ENCODE results near the gene CEP83. TPM values are rescaled to one million over a fixed set of nuclear protein-coding genes. Genes with fewer than 3 reads are reported as not detected.

CEP83 gene
- total RNA-seq, 1 donor from 2014 or later, result 23.6 TPM

GRCh38 chr12:94374124-94374523 lies 85.5 kb downstream of the CEP83 start:
- H3K4me3 ChIP-seq, result no peak overlapping the region
- DNase-seq (ENCODE audit: low spot score in 2 of 2), result no peak
- no peak overlapping the region for H3K27ac ChIP-seq
- no peaks in the 10 kb centered on the region for H3K4me1 ChIP-seq
- H3K36me3 ChIP-seq, result peaks cover 0 to 11% of the 10 kb centered on the region in 2 donors
- H3K27me3 ChIP-seq, result no peaks in the 10 kb centered on the region
- H3K9me3 ChIP-seq, result no peaks in the 10 kb centered on the region
- intact Hi-C loops (cut with DNase I), result no loop called here
- TF ChIP-seq CTCF (IDR thresholded peaks at IDR 0.05), result no peak

- Histone ChIP-seq H3K4me1 (no peaks in the 10 kb centered on the region), H3K36me3 (no peaks in the 10 kb centered on the region), H3K4me3 (no peak overlapping the region), H3K27ac (no peak overlapping the region), H3K27me3 (no peaks in the 10 kb centered on the region), H3K9me3 (no peaks in the 10 kb centered on the region)
- no peak for TF ChIP-seq CTCF (IDR thresholded peaks at IDR 0.05)
- DNase-seq (ENCODE audit: low spot score in 2 of 2), result no peak
- intact Hi-C loops (cut with DNase I), result no loop called here
These were observed 87.2 kb downstream of the CEP83 start for GRCh38 chr12:94372461-94372860.

- TF ChIP-seq CTCF (IDR thresholded peaks at IDR 0.05), result no peak
- no peak overlapping the region for H3K4me3 ChIP-seq
- H3K27ac ChIP-seq, result no peak overlapping the region
- intact Hi-C loops (cut with DNase I), result no loop called here
- DNase-seq (ENCODE audit: low spot score in 2 of 2), result no peak
- H3K9me3 ChIP-seq, result peaks cover 0 to 23% of the 10 kb centered on the region in 2 donors
- H3K27me3 ChIP-seq, result no peaks in the 10 kb centered on the region
- no peaks in the 10 kb centered on the region for H3K36me3 ChIP-seq
- H3K4me1 ChIP-seq, result no peaks in the 10 kb centered on the region
These were observed 97.0 kb downstream of the CEP83 start for GRCh38 chr12:94362653-94363052.

GRCh38 chr12:94359761-94360160 lies 99.9 kb downstream of the CEP83 start:
- no peaks in the 10 kb centered on the region for H3K4me1 ChIP-seq
- no peak for TF ChIP-seq CTCF (IDR thresholded peaks at IDR 0.05)
- no peaks in the 10 kb centered on the region for H3K27me3 ChIP-seq
- no peak overlapping the region for H3K27ac ChIP-seq
- no peak for DNase-seq (ENCODE audit: low spot score in 2 of 2)
- H3K4me3 ChIP-seq, result no peak overlapping the region
- no peaks in the 10 kb centered on the region for H3K36me3 ChIP-seq
- H3K9me3 ChIP-seq, result peaks cover 0 to 23% of the 10 kb centered on the region in 2 donors
- intact Hi-C loops (cut with DNase I), result no loop called here

GRCh38 chr12:94353130-94353529 lies 106.5 kb downstream of the CEP83 start:
- no peak for DNase-seq (ENCODE audit: low spot score in 2 of 2)
- no peak overlapping the region for H3K27ac ChIP-seq

More at GRCh38 chr12:94353130-94353529, 106.5 kb downstream of the CEP83 start:
- intact Hi-C loops (cut with DNase I), result no loop called here
- no peak overlapping the region for H3K4me3 ChIP-seq
- H3K4me1 ChIP-seq, result no peaks in the 10 kb centered on the region
- peaks cover 11 to 18% of the 10 kb centered on the region in 2 donors for H3K36me3 ChIP-seq
- peaks cover 35 to 54% of the 10 kb centered on the region in 2 donors for H3K9me3 ChIP-seq
- no peaks in the 10 kb centered on the region for H3K27me3 ChIP-seq
- TF ChIP-seq CTCF (IDR thresholded peaks at IDR 0.05), result no peak

Measured in ascending aorta (tissue), 2 donors.